Endodermal cell (in vitro differentiated cells): ENCODE measurements around the gene TFAP2A. TPM values are rescaled to one million over a fixed set of nuclear protein-coding genes. Genes with fewer than 3 reads are reported as not detected.

ENCODE experiments used
- DNase-seq: peaks from one replicate; pipeline ENCODE4 v3.0.0-alpha.2; 2017
- H3K27ac ChIP-seq: 2 replicates; pipeline ENCODE4 v1.5.1; 2013; ENCODE audit warnings: mild to moderate bottlenecking, low read depth, low read length, moderate library complexity
- H3K27me3 ChIP-seq: 2 replicates; pipeline ENCODE4 v1.6.1; 2013; ENCODE audit warnings: mild to moderate bottlenecking, low read length, moderate library complexity; ENCODE audit not compliant: insufficient read depth, control insufficient read depth, poor library complexity, severe bottlenecking
- H3K36me3 ChIP-seq: 2 replicates; pipeline ENCODE4 v1.7.0; 2013; ENCODE audit warnings: mild to moderate bottlenecking, low read length, moderate library complexity; ENCODE audit not compliant: control insufficient read depth, insufficient read depth
- H3K4me1 ChIP-seq: one replicate; pipeline ENCODE4 v1.7.0; 2013; ENCODE audit warnings: low read length; ENCODE audit not compliant: control insufficient read depth, insufficient read depth
- H3K4me3 ChIP-seq: 2 replicates; pipeline ENCODE4 v1.5.1; 2013; ENCODE audit warnings: mild to moderate bottlenecking, low read length, moderate library complexity
- H3K9ac ChIP-seq: 2 replicates; pipeline ENCODE4 v1.6.1; 2013; ENCODE audit warnings: mild to moderate bottlenecking, low read length, moderate library complexity; ENCODE audit not compliant: poor library complexity, severe bottlenecking; ENCODE audit errors: extremely low read depth
- H3K9me3 ChIP-seq: 2 replicates; pipeline ENCODE4 v1.6.1; 2013; ENCODE audit warnings: mild to moderate bottlenecking, low read length, moderate library complexity; ENCODE audit not compliant: control insufficient read depth
- H3K27ac Mint-ChIP-seq: 2 replicates; pipeline ENCODE4 v1.8.0; 2020; ENCODE audit warnings: mixed read lengths
- H3K27me3 Mint-ChIP-seq: 2 replicates; pipeline ENCODE4 v1.8.0; 2021; ENCODE audit warnings: mild to moderate bottlenecking, mixed read lengths; ENCODE audit not compliant: insufficient read depth
- H3K36me3 Mint-ChIP-seq: 2 replicates; pipeline ENCODE4 v1.8.0; 2020; ENCODE audit warnings: low read depth, mixed read lengths
- H3K4me1 Mint-ChIP-seq: 2 replicates; pipeline ENCODE4 v1.8.0; 2020; ENCODE audit warnings: mixed read lengths
- H3K4me3 Mint-ChIP-seq: 2 replicates; pipeline ENCODE4 v1.8.0; 2020; ENCODE audit warnings: mild to moderate bottlenecking, moderate library complexity, mixed read lengths
- H3K9me3 Mint-ChIP-seq: 2 replicates; pipeline ENCODE4 v1.8.0; 2020; ENCODE audit warnings: mild to moderate bottlenecking, mixed read lengths
- CTCF ChIP-seq: fragments of 200-600 bp; sonication (generic); conservative IDR thresholded peaks from 2 replicates; pipeline ENCODE4 v1.5.0; 2021; ENCODE audit warnings: antibody characterized with exemption, mild to moderate bottlenecking
- WGBS, 2 experiments: methylation state at CpG; one replicate each; pipeline versions ENCODE4 v1.1.5 to v1.1.7; 2013; ENCODE audit warnings: missing lambda C conversion rate in 2 of 2, mixed read lengths in 1 of 2; ENCODE audit not compliant: insufficient coverage in 1 of 2, insufficient read length in 1 of 2; 5-methylcytosine and 5-hydroxymethylcytosine counted together
- total RNA-seq, 2 donors: library from RNA; stranded (reverse); fragmentation: NEBNext Ultra II Directional in 1 of 2; extraction: Animal tissue kit (Norgen Biotek cat#: 25700) in 1 of 2; gene quantifications; 2 replicates in 1 of 2; 3 replicates in 1 of 2; pipeline ENCODE4 v1.2.1, GENCODE V29; 2021

Gene TFAP2A
- total RNA-seq, 2 donors from 2014 or later = 0.51 to 0.69 TPM

- H3K4me3 ChIP-seq = no peak overlapping the region
- H3K9me3 Mint-ChIP-seq = no peaks in the 10 kb centered on the region
- no peak overlapping the region for H3K4me3 Mint-ChIP-seq
- 86 to 100% methylated on average over 1 to 2 of the region's 2 CpGs for WGBS, 2 experiments
- H3K27me3 ChIP-seq = peaks cover 89% of the 10 kb centered on the region
- no peaks in the 10 kb centered on the region for H3K36me3 ChIP-seq
- H3K36me3 Mint-ChIP-seq = no peaks in the 10 kb centered on the region
- H3K9ac ChIP-seq = no peak overlapping the region
- peaks cover 6% of the 10 kb centered on the region for H3K4me1 ChIP-seq
- no peak overlapping the region for H3K27ac ChIP-seq
- no peak for DNase-seq
- TF ChIP-seq CTCF = no peak
- peaks cover 92% of the 10 kb centered on the region for H3K27me3 Mint-ChIP-seq
- H3K27ac Mint-ChIP-seq = no peak overlapping the region
- H3K4me1 Mint-ChIP-seq = peaks cover 29% of the 10 kb centered on the region
- no peaks in the 10 kb centered on the region for H3K9me3 ChIP-seq
These were observed 15.4 kb downstream of the TFAP2A start for GRCh38 chr6:10399451-10399850.

- no peak for TF ChIP-seq CTCF
- no peak overlapping the region for H3K27ac ChIP-seq
- 15 to 22% methylated on average over 7 to 20 of the region's 20 CpGs for WGBS, 2 experiments
- no peak for DNase-seq
- no peak overlapping the region for H3K4me3 ChIP-seq
- no peaks in the 10 kb centered on the region for H3K36me3 ChIP-seq
- no peak overlapping the region for H3K9ac ChIP-seq
- H3K27me3 Mint-ChIP-seq = peaks cover 99% of the 10 kb centered on the region
- H3K36me3 Mint-ChIP-seq = no peaks in the 10 kb centered on the region
- H3K9me3 Mint-ChIP-seq = no peaks in the 10 kb centered on the region
- H3K4me1 Mint-ChIP-seq = peaks cover 27% of the 10 kb centered on the region
- H3K9me3 ChIP-seq = no peaks in the 10 kb centered on the region
- peaks cover 6% of the 10 kb centered on the region for H3K4me1 ChIP-seq
- H3K4me3 Mint-ChIP-seq = peak overlapping the region; percentile 44
- H3K27ac Mint-ChIP-seq = no peak overlapping the region
- peaks cover 97% of the 10 kb centered on the region for H3K27me3 ChIP-seq
These were observed 16.2 kb downstream of the TFAP2A start for GRCh38 chr6:10398446-10399218.

DNA sequence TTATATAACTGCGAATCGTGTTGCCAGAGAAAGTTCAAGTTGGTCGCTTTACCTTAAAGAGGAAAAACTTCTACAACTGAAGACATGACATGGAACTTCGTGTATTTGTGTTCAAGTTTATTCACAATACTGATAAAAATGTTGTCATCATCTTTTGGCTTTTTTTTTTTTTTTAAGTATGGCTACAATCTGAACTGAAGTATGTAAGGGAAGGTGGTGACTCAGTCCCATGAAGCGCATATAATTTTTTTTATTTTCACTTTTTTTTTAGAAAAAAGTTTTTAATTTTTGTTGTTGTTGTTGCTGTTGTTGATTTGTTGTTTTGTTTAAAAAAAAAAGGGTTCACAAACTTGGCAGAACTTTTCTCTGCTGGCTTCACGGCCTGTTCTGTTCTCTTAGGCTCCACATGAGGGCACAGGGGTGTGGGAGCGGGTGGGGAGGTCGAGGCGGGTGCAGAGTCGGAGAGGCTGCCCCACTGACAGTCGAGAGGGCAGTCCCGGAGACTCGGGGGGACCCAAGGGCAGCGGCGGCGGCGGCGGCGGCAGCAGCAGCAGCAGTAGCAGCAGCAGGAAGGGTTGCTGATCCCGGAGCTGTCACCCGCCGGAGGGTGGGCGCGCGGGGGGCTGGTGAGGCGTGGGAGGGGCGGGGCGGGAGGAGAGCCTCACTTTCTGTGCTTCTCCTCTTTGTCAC is 17.0 kb downstream of the TFAP2A start:
- Histone ChIP-seq H3K27me3 (peaks cover 99% of the 10 kb centered on the region), H3K9me3 (no peaks in the 10 kb centered on the region), H3K4me1 (peaks cover 6% of the 10 kb centered on the region), H3K36me3 (no peaks in the 10 kb centered on the region), H3K9ac (no peak overlapping the region), H3K4me3 (no peak overlapping the region), H3K27ac (no peak overlapping the region)
- Mint-ChIP-seq H3K27me3 (peaks cover 99% of the 10 kb centered on the region), H3K27ac (no peak overlapping the region), H3K36me3 (no peaks in the 10 kb centered on the region), H3K4me3 (peak overlapping the region; percentile 44), H3K4me1 (peaks cover 21% of the 10 kb centered on the region), H3K9me3 (no peaks in the 10 kb centered on the region)
- peak; percentile 75 for DNase-seq
- WGBS, 2 experiments = 17 to 58% methylated on average over 4 to 27 of the region's 28 CpGs
- TF ChIP-seq CTCF = no peak
